Stromal cell of bone marrow (primary cell): ENCODE data around the gene KIF26A.
"Not testable (repeated sequence)": the region's sequence is repeated elsewhere in the genome, so short reads cannot be mapped to it uniquely, and the experiment has no call there.

Experiments
- DNase-seq: peaks from one replicate; pipeline ENCODE4 v3.0.0-alpha.2; 2012; ENCODE audit warnings: low read depth

KIF26A gene

DNA sequence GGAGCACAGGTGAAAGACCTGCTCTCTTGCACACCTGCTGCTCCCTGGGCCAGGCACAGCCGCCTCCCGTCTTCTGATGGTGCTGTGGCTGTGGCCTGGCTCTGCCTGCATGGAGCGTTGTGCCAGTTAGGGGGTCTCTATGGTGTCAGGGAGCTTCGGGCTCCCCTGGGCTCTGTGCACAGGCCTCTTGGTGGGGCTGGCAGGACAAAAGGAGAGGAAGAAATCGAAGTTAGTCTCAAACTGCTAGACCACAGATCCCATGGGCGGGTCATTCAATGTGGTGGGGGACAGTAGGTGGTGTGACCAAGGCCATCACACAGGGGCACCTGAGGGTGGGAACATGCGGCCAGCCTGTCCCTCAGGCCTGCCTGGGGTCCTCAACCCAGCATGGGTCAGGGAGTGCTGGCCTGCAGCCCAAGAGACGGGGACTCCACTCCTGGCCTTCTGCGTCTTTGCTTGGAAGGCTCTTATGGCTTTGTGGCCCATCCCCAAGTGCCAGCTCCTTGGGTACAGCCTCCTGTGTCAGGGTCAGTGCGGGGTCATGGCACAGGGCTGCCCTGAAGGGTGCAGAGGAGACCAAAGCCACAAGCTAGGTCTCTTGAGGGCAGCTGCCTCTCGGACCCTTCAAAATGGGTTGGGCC lies 84.1 kb downstream of the KIF26A start:
- no peak for DNase-seq

DNA sequence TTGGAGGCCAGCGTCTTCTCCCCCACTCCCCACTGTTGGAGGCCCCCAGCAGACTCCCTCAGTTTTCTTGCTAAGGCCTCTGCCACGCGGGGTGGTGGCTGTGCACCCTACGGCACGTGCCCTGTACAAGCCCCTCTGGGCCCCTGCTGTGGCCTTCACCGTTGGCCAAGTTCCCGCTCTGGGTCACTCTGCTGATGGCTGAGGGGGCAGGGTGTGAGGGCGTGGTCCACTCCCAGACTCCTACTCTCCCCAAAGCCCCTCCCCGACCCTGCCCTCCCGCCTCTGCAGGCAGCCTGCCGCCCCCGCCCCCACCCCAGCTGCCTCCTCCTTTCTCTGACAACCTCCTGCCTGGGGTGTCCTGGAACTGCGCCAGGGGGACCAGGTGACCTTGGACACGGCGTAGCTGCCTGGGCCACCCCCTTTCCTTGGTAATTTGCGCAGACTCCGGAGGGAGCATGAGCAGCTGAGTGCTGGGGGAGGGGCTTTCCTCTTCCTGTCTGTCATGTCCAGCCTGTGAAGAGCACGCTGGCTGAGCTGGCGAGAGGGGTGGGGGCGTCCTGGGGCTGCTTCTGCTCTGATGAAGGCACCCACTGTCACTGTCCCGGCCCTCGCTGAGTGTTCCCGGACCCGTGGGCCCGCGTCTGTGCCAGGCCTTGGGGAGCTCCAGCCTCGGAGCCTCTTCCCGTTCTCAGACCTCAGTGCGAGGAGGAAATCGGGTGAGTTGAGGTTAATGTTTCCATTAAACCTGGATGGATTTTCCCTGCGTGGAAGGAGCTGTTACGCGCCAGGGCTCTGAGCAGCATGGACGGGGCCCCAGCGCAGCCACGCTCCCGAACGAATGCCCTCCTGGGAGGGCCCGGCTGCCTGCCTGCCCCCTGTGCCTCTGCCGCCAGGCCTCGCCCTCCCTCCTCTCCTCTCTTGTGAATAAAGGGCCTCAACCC lies 85.0 kb downstream of the KIF26A start:
- no peak for DNase-seq

DNA sequence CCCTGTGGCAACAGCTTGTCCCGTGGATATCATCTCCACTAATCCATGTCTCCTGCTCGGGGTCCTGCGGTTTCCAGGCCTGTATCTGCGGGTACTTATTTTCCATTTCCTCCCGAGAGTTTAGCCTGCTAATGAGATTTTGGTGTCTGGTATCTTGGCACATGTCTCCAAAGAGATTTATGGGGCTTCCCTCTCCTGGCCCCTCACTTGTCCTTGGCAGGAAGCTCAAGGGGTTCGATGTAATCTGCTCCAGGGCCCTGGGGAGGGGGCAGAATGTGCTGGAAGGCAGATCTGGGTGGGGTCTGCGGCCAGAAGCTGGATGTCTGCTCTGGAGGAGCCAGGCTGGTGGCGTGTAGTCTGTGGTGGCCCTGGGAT lies 85.7 kb downstream of the KIF26A start:
- no peak for DNase-seq

DNA sequence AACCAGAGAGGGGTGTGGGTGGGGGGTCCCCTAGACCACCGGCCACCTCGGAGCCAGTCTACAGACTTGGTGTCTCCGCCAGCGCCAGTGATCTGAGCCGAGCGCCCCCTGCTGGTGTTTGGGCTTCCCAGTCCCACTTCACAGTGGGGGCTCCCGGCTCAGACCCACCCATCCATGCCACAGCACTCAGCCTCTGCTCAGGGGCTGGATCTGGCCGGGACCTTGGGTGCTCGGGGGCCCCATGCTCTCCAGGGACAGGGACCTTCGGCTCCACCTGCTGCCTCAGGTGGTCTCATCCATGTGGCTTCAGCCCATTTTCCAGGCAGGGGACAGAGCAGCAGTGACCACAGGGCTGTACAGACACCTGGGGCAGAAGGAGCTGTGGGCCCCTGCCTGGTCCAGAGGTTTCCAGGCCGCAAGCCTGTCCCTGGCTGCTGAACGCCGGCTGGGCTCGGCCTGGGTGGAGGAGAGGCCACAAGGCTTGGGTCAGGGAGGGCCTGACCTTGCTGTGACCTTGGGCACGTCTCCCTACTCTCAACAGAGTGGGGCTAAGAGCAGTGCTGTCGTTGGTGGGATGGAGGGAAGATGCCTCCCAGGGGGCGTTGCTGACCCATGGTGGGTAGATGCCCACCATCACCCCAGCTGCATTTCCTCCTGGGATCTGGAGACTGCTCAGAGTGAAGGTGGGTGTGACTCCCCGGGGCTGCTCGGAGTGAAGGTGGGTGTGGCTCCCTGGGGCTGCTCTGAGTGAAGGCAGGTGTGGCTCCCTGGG lies 86.3 kb downstream of the KIF26A start:
- DNase-seq, result no peak

DNA sequence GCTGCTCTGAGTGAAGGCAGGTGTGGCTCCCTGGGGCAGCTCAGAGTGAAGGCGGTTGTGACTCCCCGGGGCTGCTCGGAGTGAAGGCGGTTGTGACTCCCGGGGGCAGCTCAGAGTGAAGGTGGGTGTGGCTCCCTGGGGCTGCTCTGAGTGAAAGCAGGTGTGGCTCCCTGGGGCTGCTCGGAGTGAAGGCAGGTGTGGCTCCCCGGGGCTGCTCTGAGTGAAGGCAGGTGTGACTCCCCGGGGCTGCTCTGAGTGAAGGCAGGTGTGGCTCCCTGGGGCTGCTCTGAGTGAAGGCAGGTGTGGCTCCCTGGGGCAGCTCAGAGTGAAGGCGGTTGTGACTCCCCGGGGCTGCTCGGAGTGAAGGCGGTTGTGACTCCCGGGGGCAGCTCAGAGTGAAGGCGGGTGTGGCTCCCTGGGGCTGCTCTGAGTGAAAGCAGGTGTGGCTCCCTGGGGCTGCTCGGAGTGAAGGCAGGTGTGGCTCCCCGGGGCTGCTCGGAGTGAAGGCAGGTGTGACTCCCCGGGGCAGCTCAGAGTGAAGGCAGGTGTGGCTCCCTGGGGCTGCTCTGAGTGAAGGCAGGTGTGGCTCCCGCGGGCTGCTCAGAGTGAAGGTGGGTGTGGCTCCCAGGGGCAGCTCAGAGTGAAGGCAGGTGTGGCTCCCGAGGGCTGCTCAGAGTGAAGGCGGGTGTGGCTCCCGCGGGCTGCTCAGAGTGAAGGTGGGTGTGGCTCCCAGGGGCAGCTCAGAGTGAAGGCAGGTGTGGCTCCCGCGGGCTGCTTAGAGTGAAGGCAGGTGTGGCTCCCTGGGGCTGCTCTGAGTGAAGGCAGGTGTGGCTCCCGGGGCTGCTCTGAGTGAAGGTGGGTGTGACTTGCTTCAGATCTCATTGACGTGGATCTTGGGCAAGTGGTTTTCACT lies 87.1 kb downstream of the KIF26A start:
- not testable (repeated sequence) for DNase-seq

DNA sequence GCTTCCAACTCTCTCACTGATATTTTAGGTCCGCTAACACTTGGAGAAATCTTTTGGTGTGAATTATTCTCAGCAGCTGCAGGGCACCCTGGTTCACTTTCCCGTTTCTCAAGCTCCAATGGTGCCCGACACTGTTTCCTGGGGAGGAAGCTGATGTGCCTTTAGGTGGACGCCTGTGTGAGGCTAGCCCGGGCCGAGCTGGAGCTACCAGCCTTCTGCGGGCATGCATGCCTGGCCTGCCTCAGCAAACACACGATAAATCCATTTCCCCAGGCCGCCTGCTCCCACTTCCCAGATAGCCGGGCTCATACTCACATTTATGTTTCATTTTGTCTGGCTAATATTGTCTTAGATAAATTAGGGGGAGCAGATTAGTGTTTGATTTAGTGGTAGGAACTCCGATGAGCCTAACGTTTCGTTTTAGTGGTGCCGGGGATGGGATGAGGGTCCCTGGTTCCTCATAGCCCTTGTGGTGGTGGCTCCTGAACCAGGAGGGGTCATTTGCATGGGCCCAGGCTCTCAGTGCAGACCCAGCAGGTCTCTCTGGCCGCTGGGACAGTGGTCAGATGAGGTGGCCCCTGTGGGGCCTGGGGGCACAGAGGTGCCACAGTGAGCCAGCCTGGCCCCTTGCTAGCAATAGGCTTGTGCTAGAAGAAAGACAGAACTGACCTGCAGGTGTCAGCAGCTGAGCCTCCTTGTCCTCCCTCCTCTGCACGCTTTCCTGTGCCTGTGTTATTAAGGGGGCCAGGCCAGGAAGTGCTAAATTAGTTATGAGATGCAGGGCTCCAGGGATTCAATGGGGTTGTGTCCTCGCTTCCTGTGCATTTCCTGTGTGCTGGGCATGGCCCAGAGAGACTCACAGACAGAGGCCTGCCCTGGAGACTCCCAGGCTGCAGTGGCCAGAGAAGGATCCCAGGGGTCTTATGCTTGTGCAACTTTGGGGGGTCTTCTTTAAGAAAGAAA lies 88.3 kb downstream of the KIF26A start:
- no peak for DNase-seq

DNA sequence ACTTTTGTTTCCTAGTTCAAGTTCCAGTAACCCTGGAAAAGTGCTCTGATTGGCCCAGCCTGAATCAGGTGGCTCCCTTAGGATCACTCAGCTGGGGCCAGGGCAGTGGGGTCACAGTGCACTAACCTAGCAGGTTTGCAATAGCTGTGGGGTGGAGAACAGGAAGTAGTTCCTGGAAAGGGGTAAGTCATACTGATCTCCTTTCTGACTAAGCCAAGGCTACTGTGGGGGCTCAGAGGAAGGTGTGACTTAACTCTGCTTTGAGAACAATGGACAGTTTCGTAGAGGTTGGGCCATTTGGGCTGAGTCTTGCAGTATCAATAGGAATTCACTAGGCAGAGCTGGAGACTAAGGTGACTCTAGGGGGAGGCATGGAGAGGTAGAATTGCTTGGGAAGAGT lies 89.4 kb downstream of the KIF26A start:
- DNase-seq, result no peak

DNA sequence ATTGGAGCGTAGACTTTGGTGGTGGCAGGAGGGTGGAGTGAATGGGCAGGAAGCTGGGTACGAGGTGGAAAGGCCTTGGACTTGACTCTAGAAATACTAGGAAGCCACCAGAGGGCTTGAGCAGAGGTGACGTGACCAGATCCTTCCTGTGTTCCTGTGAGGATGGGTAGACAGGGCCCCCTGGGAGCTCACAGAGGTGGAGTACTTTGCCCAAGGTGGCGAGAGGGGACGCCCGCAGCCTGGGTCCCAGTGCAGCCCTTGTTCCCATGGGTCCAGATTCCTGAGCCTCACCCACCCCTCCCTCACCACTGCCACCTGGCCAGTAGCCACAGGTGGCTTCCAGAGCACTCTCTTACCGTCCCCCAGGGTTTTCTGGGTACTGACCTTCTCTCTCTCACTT lies 89.8 kb downstream of the KIF26A start:
- DNase-seq, result no peak

DNA sequence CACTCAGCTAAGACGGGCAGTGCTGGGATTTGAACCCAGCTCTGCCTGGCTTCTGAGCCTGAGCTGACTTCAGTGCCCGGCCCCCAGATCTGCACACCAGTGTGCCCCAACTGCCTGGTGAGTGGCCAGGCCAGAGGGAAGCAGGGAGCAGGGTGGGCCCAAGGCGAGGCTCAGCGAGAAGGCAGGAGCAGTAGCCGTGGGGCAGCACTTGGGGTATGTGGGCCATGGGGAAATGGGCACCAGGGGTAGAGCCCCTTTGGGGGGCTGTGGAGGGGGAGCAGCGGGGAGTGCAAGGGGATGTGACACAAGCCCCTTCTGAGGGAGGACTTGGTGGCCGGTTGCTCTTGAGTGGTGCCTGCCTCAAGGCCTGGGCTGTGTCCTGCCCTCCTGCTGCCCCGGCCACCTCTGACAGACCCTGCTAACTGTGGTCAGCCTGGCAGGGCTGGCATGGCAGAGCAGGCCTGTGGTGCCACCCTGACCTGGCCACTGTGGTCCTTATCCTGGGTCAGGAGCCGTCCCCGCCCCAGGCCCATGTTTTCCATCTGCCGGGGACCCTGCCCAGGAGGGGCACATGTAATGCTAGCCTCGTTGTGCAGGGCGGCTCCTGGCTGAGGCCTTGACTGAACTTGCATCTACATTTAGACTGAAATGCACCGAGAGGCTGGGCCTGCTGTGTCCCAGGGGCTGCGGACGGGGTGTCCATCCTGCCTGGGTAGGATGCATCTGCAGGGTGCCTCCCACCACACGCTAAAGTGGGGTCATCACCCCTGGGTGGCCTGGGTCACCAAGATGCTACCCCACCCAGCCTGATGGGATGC lies 90.5 kb downstream of the KIF26A start:
- DNase-seq, result no peak

DNA sequence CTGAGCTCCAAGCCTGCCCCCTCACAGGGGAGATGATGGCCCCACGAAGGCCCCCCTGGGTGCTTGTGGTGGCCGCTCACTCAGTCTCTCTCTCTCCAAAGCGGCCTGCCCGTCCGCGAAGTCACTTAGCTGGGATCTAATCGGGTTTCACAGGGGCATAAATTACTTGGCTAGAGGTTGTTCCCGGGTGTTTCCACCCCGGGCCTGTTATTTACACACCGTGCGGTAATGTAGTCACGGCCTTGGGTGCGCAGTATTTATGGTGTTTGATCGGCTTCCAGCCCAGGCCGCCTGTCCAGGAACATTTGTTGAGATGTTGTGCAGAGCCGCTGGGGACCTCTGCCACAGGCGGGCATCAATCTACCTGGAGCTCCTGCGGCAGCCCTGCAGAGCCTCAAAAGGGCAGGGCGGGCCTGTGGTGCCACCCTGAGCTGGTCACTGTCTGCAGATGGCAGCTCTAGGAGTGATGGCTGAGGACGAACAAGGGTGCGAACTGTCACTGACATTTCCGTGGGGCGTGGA lies 91.2 kb downstream of the KIF26A start:
- no peak for DNase-seq

DNA sequence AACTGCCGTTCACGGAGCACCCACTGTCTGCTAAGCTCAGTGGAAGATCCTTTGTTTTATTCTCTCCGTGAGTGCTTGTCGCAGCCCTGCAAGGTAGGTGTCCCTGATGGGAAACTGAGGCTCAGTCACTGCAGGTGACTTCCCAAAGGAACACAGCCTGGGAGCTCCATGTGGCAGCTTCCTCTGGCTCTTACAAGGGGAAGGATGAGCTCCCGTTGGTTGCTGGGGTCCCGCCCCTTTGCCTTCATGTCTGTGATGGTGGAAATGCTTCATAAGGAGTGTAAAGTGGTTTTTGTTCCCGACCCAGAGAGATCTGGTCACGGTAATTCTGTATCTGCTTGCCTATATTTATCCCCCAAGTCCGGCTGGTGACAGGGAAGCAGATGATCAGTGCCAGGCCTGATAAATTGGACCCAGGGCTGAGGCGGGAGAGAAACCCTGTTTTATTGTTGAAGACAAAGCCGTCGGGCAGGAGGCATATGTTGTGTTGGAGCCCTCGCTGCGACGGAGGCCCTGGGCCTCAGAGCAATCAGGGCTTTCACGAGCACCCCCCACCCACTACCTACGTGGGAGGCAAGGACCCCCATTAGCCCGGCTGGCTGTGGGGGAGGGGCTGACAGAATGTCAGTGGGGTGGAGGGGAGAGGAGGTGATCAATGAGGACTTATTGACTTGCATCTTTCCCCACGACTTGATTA lies 91.9 kb downstream of the KIF26A start:
- no peak for DNase-seq
